HG03280 (cell line): ENCODE measurements around the gene EML1.

Experiments
- ATAC-seq: cut with Tn5 transposase; IDR thresholded peaks from one replicate; pipeline ENCODE4 v1.9.1; 2021; ENCODE audit warnings: mild to moderate bottlenecking, moderate library complexity; ENCODE audit not compliant: unreplicated experiment

EML1 gene

DNA sequence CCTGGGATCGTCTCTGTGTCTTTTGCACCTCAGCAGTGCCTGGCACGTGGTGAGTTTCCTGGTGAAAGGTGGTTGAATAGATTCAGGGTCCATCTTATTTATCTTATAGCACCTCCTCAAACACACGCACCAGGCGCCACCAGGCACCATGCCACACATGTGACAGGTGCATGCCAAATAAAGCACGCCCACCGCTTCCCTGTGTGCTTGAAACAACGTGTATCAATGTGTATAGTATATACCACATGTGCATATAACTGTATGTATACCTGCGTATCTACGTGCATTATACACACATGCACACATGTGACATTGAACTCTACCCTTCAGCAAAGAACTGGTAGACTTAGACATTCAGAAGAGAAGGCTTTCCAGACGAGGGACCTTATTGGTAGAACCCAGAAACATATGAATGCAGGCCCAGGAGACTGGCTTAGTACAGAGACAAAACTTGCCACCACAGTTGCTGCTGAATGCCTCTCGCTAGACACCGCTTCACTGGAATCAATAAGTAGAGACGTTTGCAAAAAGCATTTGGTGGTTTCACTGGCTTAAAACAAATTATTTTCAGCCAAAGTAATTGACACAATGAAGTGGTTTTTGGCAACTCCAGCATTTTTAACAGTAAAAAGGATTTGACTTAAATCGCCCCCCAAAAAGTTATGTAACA is 10.0 kb downstream of the EML1 start:
- no peak for ATAC-seq

DNA sequence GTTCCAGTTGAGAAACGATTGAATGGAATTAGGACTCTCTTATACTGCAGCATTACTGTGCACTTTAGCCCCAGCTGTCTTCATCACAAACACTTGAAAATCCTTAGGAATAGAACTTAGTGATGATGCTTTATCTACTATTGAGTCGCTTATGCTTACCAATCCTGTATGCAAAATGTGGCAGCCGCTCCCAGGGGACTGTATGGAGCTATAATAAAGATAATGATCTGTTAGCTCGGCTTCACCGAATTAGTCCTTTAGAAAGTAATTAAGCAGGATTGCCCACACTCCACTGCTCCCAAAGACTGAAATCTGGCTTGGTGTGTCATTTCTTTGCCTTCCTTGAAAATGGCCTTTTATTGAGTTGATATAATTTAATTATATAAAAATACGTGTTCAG is 10.6 kb downstream of the EML1 start:
- no peak for ATAC-seq

DNA sequence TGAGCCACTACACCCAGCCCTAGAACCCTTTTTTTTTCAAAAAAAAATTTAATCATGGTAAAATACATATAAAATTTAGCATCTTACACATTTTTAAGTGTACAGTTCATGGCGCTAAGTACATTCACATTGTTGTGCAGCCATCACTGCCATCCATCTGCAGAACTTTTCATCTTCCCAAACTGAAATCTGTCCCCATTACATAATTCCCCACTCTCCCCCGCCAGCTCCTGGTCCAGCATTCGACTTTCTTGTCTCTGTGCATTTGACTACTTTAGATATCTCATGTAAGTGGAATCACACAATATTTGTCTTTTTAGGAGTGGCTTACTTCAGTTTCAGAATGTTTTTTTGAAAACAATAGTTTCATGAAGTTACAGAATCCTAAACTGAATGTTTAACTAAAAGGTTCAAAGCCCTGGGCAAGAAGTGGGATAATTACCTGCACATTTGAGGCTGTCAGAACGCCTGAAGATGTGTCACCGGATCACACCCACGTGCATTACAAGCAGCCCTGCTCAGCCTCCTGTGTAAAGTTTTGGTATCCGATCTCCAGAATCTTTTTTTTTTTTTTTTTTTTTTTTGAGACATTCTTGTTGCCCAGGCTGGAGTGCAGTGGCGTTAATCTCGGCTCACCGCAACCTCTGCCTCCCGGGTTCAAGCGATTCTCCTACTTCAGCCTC is 12.7 kb downstream of the EML1 start:
- no peak for ATAC-seq

DNA sequence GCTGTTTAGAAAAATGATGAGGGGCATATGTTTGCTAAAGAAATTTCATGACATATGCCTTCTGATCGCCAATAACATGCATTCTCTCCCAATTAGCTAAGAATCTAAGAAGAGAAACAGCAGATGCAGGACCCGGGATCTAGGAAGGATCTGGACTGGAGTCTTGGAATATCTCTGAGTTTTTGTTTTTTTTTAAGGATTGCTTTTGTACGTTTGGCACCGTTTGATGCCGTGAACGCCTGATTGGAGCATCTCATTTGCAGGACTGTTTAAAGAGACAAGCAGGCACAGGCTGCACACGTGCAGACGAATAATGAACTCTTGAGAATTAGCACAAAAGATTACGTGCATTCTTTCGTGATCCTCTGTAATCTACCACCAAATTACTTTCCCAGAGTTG is 13.6 kb downstream of the EML1 start:
- no peak for ATAC-seq

DNA sequence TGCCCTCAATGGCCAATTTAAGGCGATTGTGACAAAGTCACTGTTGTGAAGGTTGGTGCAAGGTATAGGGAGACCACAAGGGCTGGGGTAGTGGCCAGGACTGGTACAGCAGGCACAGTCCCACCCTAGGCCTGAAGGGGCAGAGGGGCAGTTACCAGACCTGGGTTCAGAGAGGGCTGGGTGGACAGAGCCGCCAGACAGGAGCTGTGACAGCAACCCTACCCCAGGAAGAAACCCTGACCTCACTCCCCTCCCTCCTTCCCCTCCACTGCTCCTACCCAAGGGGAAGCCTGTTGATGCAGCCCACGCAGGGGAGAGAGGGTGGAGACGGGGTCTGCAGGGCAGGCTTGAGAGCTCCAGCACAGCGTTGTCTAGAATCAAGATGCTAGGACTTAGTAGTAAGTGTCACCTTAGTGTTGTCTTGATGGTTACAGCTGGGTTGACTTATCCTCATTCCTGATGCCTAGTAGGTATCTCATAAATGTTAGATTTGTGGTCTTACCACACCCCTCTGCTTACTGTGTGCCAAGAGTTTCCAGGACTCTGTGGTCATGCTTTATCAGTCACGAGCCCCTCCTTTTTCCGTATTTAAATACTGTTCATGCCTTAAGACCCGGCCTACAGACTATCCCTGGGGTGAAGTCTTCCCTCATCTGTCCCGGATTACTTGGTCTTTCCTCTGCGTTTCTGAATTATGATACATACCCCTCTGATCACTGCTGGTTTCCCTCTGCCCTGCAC is 14.4 kb downstream of the EML1 start:
- no peak for ATAC-seq

DNA sequence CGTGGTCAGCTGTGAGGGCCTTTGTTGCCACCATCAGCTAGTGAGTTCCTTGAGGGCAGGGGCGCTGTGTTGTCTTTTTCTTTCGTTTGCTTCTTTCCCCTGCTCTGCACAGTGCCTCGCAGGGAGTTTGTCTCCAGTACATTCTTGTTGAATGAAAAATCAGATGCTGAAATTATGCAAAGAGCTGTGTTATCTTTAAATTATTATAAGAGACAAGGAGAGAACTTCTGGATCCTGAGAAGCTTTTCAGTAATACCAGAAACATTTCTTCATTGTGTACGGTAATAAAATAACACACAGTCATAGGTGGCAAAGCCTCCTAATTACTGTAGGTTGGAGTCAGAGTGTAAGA is 14.9 kb downstream of the EML1 start:
- no peak for ATAC-seq

DNA sequence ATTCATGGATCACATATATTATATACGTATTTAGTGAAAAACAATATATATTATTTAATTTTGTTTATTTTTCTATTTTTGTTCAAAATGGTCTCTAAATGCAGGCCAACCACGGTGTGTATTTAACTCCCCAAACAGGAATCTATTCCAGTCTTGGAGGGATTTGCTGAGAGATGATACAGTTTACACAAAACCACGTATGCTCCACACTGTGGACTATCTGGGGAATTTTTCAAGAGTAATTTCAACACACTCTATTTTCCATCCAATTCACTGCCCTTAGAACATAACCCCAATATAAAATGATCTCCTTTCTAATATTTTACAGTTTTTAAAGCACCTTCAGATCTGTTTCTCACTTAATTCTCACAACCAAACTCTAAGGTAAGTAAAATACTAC is 15.3 kb downstream of the EML1 start:
- no peak for ATAC-seq

DNA sequence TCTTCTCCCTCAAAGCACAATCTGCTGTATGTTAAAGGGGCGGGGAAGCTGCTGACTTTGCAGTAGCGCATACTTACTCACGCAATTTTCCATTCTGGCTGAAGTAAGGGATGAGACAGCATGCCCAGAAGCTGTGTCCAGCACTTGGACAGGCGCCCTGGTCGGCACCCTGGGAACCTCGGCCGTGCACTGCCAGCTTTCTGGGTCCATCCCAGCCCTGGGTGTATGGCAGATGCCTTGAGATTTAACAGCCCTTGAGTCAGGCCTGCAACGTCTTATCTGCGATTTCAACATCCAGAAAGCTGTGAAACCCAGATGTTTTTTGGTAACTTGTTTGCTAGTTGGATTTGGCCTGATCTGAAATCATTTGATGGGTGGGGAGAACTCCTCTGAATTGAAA is 16.1 kb downstream of the EML1 start:
- no peak for ATAC-seq

DNA sequence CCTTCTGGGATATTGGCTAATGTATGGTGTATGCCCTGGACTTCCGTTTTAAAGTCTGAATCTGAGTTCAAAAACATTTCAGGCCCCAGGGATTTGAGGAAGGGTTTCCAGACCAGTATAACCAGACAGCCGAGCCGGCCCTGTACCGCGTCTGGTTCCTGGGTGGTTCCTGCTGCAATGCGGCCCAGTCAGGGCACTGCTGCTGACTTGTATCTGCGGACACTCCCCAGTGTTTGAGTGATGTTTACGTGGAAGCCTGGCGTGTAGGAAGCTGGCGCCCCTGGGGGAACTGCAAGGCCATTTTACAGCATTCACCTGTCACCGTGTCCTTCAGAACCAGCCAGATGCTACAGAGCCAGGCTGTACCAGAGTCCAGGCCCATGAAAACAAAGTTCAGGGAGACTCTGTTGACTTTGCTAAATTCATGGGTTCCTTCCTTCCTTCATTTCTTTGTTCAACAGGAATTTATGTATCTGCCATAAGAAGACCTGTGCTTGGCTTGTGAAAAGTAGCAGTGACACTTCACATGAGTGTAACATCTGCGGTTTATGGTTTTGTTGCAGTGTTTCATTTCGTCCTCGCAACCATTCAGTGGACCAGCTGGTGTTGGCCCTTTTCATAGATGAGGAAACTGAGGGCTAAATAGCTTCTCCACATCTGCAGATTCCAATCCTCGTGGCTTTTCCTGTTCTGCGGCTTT is 16.8 kb downstream of the EML1 start:
- no peak for ATAC-seq

DNA sequence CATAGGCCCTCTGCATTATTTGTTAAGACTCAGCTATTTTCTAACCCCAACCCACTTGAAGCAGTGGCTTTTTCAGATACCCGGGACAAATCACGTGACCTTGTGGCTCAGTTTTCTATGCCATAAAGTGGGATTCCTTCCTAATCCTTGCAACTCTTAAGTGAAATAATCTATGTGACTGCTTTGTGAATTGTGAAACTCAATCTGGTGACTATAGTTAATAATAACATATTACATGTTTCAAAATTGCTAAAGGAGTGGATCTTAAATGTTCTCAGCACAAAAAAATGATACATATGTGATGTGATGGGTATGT is 17.3 kb downstream of the EML1 start:
- ATAC-seq: no peak

DNA sequence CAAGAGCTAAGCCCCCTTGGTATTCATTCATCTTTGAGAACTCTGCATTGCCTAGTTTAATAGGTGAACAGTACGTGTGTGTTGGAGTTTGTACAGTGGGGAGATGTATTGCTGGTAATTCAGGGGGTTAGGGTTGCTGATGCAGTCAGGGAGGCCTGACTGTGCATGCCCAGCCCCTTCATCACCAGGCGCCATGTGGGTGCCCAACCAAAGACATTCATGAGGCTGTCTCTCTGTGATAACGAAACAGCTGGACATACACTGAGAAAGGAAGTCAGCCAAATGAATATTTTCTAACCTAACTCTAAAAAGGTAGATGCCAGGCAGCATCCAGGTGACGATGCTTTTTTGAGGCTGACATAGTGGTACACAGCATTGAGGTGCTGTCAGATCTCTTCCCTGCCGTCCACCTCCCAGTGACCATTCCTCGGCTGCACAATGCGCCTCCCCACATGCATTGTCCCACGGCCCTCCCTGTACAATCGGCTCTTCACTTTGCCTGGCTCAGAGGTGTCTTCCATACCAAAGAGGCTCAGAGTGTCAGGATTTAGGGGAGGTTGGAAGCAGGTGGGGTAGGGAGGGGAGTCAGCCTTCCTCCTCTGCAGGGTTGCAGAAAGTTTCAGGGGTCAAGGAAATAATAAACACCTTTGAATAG is 19.0 kb downstream of the EML1 start:
- ATAC-seq: no peak

DNA sequence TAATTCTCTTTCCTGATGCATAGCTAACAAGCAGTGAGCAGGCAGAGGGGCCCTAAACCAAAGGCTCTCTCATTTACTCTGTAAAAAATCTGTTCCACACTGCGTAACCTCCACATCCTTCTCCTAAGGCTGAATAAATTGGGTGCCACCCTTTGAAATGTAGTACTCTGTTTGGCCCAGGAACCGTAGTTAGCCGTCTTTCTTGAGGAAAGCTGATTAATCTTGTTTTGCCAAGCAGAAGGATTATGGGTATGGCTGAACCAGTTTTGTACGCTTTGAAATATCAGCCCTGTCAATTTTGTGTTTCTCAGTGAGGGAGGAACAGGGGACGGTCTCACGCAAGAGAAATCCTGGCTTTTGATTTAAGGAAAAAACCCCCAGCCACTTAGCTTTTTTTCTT is 19.7 kb downstream of the EML1 start:
- ATAC-seq: no peak

DNA sequence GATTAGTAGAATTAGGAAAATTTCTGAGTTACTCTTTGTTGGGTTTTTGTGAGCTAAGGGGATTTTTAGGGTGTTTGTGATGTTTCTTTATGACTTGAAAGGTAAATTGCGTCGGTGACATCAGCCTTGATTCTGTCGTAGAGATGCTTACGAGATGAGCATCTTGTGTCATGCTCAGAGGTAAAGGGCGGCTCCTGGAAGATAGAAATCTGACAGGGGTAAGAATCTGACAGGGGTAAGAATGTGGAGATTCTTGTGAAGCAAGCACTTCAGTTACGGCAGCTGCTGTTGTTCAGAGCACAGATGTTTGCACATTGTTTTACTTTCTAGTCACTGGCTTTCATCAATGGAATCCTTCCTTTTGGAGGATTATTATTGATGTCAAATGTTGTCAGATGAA is 22.5 kb downstream of the EML1 start:
- ATAC-seq: no peak

DNA sequence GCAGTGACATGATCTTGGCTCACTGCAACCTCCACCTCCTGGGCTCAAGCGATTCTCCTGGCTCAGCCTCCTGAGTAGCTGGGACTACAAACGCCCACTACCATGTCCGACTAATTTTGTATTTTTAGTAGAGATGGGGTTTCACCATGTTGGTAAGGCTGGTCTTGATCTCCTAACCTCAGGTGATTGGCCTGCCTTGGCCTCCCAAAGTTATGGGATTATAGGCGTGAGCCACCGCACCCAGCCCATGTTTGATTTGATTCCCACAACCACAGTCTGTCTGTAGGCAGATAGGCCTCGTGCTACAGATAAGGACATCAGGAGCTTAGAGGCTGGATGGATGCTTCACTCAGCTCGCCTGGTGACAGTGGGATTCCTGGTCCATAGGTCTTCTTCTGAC is 23.0 kb downstream of the EML1 start:
- no peak for ATAC-seq

DNA sequence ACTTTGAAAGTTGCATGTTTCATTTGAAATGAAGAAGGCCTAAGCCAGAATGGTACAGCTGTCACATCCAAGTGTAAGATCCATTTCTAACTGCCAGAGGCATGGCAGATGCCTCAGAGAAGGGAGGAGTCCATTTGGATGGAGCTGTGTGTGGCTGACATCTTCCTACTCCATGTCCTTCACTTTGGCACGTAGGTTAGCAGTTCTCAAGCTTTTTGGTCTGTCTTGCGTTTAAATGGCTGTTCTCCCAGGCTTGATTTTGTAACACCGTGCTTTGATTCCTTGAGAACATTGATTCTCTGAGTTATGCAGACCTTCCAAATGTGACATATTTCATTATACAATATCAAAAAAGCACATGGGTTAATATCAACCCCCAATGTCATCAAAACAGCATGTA is 23.4 kb downstream of the EML1 start:
- ATAC-seq: no peak

DNA sequence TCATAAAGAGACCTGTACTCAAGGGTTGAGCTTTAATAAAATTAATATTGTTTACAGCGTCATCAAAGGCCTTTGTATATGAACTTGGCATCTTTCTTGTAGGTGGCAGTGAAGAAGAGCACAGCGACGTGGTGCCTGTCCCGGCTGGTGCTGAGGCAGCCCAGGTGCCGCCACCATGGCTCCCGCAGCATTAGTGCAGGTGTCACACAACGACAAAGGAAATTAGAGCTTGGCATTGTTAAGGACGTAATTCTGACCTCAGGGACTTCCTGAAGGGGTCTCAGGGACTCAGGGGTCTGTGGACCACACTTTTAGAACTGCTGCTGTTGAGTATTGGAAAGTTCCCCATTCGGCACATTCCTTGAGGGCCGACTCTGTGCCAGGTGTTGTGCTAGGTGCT is 24.1 kb downstream of the EML1 start:
- ATAC-seq: no peak

DNA sequence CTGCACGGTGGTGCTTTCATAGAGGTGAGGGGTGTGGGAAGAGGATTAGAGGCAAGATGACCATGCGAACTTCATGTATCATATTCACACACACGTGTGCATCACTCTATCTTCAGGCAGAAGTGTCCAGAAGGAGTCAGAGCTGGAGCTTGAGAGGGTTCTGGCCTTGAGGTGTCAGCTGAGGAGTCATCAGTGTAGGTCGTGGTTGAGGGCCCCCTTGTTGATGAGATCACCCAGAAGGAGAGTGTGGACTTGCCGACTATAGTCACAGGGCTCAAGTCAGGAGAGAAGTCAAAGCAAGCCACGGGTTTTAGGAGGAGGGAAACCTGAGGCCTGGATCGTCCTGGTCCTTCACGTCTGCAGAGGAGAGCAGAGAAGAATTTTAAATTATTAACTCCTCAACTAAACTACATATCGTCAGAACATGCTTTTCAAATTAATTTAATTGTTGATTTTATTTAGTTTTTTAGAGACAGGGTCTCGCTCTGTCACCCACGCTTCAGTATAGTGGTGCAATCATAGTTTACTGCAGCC is 25.4 kb downstream of the EML1 start:
- no peak for ATAC-seq

DNA sequence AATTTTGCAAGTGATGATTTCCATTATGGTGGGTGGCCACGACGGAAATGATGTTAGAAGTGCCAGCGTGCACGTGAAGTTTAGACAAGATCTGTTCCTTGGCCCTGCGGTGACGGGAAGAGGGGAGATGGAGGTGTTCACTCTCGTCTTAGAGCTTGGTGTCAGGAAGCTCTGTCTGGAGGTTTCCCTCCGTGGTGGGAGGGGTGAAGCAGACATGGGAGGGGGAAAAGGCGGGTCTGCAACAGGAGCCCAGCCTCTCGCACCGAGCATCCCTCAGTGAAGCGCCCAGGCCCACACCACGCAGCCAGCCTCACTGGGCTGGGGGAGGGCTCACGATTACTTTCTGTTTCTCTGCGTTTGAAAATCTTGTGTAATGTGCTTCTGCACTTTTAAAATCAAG is 26.3 kb downstream of the EML1 start:
- no peak for ATAC-seq

DNA sequence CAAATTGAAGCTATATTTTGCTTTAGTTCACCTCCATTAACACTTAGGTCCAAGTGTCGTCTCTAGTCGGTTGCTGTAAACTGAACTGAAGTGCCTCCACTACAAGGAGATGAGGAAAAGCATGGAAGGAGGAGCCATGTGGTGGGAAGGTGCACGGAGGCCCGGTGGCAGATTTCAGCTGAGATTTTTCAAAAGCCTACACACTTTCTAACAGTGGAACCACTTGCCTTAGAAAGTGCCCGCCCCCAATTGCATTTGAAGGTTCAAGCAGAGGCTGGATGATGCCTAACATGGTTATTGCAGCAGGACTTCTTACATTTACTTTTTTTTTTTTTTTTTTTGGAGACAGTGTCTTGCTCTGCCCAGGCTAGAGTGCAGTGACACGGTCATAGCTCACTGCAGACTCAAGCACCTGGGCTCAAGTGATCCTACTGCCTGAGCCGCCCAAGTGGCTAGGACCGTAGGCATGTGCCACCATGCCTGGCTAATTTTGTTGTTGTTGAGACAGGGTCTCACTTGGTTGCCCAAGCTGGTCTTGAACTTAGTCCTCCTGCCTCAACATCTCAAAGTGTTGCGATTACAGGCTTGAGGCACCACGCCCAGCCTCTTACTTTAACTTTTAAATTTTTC is 27.6 kb downstream of the EML1 start:
- no peak for ATAC-seq
